IPS-15b (cell line): ENCODE results near the gene ERG28.
"Not testable (repeated sequence)": the region's sequence is repeated elsewhere in the genome, so short reads cannot be mapped to it uniquely, and the experiment has no call there.

ENCODE experiments used
- H3K27me3 ChIP-seq: one replicate; pipeline ENCODE4 v1.6.1; 2013; ENCODE audit warnings: low read length; ENCODE audit not compliant: control insufficient read depth, insufficient read depth
- H3K36me3 ChIP-seq: one replicate; pipeline ENCODE4 v1.6.1; 2013; ENCODE audit warnings: low read length; ENCODE audit not compliant: control insufficient read depth, insufficient read depth
- H3K4me1 ChIP-seq: one replicate; pipeline ENCODE4 v1.6.1; 2013; ENCODE audit warnings: mild to moderate bottlenecking, low read length; ENCODE audit not compliant: control insufficient read depth, insufficient read depth
- H3K4me3 ChIP-seq: one replicate; pipeline ENCODE4 v1.5.1; 2013; ENCODE audit warnings: low read depth, low read length
- H3K9ac ChIP-seq: one replicate; pipeline ENCODE4 v1.6.1; 2013; ENCODE audit warnings: low read depth, mild to moderate bottlenecking, low read length
- H3K9me3 ChIP-seq: one replicate; pipeline ENCODE4 v1.6.1; 2013; ENCODE audit warnings: mild to moderate bottlenecking, low read length; ENCODE audit not compliant: control insufficient read depth, insufficient read depth

The ERG28 gene

GRCh38 chr14:75600100-75600499 is 60.6 kb downstream of the ERG28 start:
- H3K4me3 ChIP-seq, H3K9ac ChIP-seq: not testable (repeated sequence)

More at GRCh38 chr14:75600100-75600499, 60.6 kb downstream of the ERG28 start:
- not testable (repeated sequence) for H3K27me3 ChIP-seq, H3K36me3 ChIP-seq, H3K4me1 ChIP-seq, H3K9me3 ChIP-seq
